Psoas muscle (tissue), 8 donors: ENCODE data around the gene MAB21L3. TPM values are rescaled to one million over a fixed set of nuclear protein-coding genes. Genes with fewer than 3 reads are reported as not detected.

Experiments
- ATAC-seq, 4 donors: fragments of 200-7000 bp; cut with Tn5 transposase; one replicate each; pipeline ENCODE4 v1.9.1; 2020; ENCODE audit warnings: moderate library complexity in 3 of 4, mild to moderate bottlenecking in 2 of 4
- DNase-seq, 2 donors: peaks; one replicate each; pipeline ENCODE4 v3.0.0-alpha.2; 2020
- H3K27ac ChIP-seq: fragments of 200-600 bp; one replicate; pipeline ENCODE4 v1.8.0; 2022
- H3K27me3 ChIP-seq, 3 donors: fragments of 200-600 bp in 1 of 3; one replicate each; pipeline versions ENCODE4 v1.6.1 to v1.8.0; 2013 to 2022; ENCODE audit warnings: low read length in 2 of 3, mild to moderate bottlenecking in 2 of 3, moderate library complexity in 1 of 3; ENCODE audit not compliant: insufficient read depth in 3 of 3
- H3K36me3 ChIP-seq, 2 donors: fragments of 200-600 bp in 1 of 2; one replicate each; pipeline versions ENCODE4 v1.6.1 to v1.8.0; 2013 to 2022; ENCODE audit warnings: low read depth in 1 of 2, mild to moderate bottlenecking in 1 of 2, moderate library complexity in 1 of 2; ENCODE audit not compliant: insufficient read depth in 1 of 2
- H3K4me1 ChIP-seq: fragments of 200-600 bp; one replicate; pipeline ENCODE4 v1.8.0; 2022
- H3K4me3 ChIP-seq: fragments of 200-600 bp; one replicate; pipeline ENCODE4 v1.8.0; 2022; ENCODE audit warnings: mild to moderate bottlenecking
- H3K9me3 ChIP-seq: fragments of 200-600 bp; one replicate; pipeline ENCODE4 v1.8.0; 2022
- CTCF ChIP-seq: fragments of 200-600 bp; IDR thresholded peaks from one replicate; pipeline ENCODE4 v1.8.0; 2022; ENCODE audit warnings: antibody characterized with exemption
- WGBS, 3 donors: extraction: QIAGEN DNeasy Blood & Tissue Kit; methylation state at CpG; one replicate each; pipeline versions ENCODE4 v1.1.6 to v1.1.7; 2013; 5-methylcytosine and 5-hydroxymethylcytosine counted together
- intact Hi-C, 2 donors: fragments of 100-400 bp; cut with DNase I; formaldehyde crosslinking; loops; one replicate each; pipeline versions ENCODE4 v1.11.0 to v1.14.2; 2022
- polyA plus RNA-seq, 3 donors: library from polyadenylated mRNA; stranded (reverse); fragments of 200-250 nt; gene quantifications; one replicate each; pipeline ENCODE4 v1.2.3, GENCODE V29; 2013
- total RNA-seq, 4 donors: library from RNA; stranded (reverse); fragmentation: NEBNext Ultra II Directional in 2 of 4; extraction: Animal tissue kit (Norgen Biotek cat#: 25700) in 2 of 4; gene quantifications; one replicate each; pipeline versions ENCODE4 v1.2.1 to v1.2.4, GENCODE V29; 2021 to 2023
- donor health status: healthy with polysubstance abuse.
- donor health status: DM: no; HTN: no; CAD: no; lungs with moderate emphysema.
- donor health status: Bipolar disorder and iron deficiency.
- donor health status: healthy.
- donor health status: DM: yes; HTN: yes; CAD: no.
- donor health status: DM: no; HTN: no; CAD: no.
- donor health status: DM: no; HTN: no; CAD: no.
- donor health status: DM: yes; HTN: yes; CAD: no.

The MAB21L3 gene
- total and polyA plus RNA-seq, 7 donors = 0.04 TPM; not detected in 6

GRCh38 chr1:116153692-116154031 is 42.5 kb downstream of the MAB21L3 start:
- ATAC-seq = no peak
- no peak for DNase-seq
- no peak overlapping the region for H3K4me3 ChIP-seq
- no peaks in the 10 kb centered on the region for H3K27me3 ChIP-seq
- TF ChIP-seq CTCF = no peak
- H3K9me3 ChIP-seq = no peaks in the 10 kb centered on the region
- H3K36me3 ChIP-seq = no peaks in the 10 kb centered on the region
- peaks cover 12% of the 10 kb centered on the region for H3K4me1 ChIP-seq
- no peak overlapping the region for H3K27ac ChIP-seq
- intact Hi-C loops = loop anchor here in 1 of 2 donors (5.0 to 10.0 kb wide), 2 partner anchors 264 to 891 kb away; no protein-coding TSS in a partner anchor

- H3K27ac ChIP-seq = no peak overlapping the region
- H3K27me3 ChIP-seq = no peaks in the 10 kb centered on the region
- TF ChIP-seq CTCF = no peak
- no peak for ATAC-seq
- 88 to 91% (median 90%) methylated on average over 4 of the region's 4 CpGs for WGBS, 3 donors
- peaks cover 12% of the 10 kb centered on the region for H3K4me1 ChIP-seq
- intact Hi-C loops = loop anchor here in 1 of 2 donors (5.0 to 10.0 kb wide), 2 partner anchors 263 to 890 kb away; no protein-coding TSS in a partner anchor
- no peak overlapping the region for H3K4me3 ChIP-seq
- peak in 1 of 2 donors; percentile 27 for DNase-seq
- no peaks in the 10 kb centered on the region for H3K9me3 ChIP-seq
- no peaks in the 10 kb centered on the region for H3K36me3 ChIP-seq
These were observed 43.3 kb downstream of the MAB21L3 start for GRCh38 chr1:116154536-116154935.

DNA sequence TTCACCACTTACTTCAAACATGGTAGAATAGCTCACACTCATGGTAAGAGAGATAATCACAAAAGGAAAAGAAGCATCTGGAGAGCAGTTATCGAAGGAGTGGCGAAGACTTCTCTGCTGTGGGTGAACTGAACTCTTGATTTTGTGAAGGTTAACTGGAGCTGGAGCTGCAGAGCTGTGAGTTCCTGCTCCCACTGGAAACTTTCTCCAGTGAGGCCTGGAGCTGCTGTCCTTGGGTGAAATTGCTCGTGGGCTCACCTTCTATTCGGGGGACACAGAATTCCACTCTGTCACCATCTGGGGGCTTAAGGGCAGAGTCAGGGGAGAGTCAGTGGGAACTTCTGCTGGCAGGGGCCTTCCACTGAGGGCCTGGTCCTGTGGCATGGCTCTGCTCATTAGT is 45.9 kb downstream of the MAB21L3 start:
- no peaks in the 10 kb centered on the region for H3K9me3 ChIP-seq
- H3K27ac ChIP-seq = no peak overlapping the region
- ATAC-seq = no peak
- DNase-seq = no peak
- TF ChIP-seq CTCF = no peak
- H3K4me1 ChIP-seq = no peaks in the 10 kb centered on the region
- 93 to 99% (median 94%) methylated on average over 4 of the region's 4 CpGs for WGBS, 3 donors
- no peaks in the 10 kb centered on the region for H3K36me3 ChIP-seq
- intact Hi-C loops = loop anchor here in 1 of 2 donors (10.0 kb wide), 1 partner anchor 888 kb away; no protein-coding TSS in a partner anchor
- no peak overlapping the region for H3K4me3 ChIP-seq
- H3K27me3 ChIP-seq = no peaks in the 10 kb centered on the region

DNA sequence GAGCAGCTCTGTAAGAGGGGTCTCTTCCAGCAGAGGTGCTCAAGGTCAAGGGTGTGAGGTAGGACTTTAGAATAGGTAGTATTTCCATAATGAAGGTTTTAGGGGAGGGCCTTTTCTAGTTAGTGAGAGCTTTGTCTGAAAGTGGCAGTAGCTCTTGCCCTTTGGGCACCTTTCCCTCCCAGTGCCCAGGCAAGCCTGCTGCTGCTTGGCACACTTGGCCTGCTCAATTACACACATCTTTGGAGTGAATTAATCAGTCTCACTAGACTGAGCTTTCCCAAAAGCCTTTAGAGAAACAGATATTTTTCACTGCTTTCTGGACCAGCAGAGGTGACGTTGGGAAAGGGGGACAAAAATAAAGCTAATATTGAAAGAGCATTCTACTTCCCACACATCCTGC is 48.0 kb downstream of the MAB21L3 start:
- WGBS, 3 donors = 66 to 81% (median 79%) methylated on average over 1 of the region's 1 CpG
- Histone ChIP-seq H3K4me1 (no peaks in the 10 kb centered on the region), H3K9me3 (no peaks in the 10 kb centered on the region), H3K36me3 (no peaks in the 10 kb centered on the region), H3K27me3 (no peaks in the 10 kb centered on the region), H3K27ac (no peak overlapping the region), H3K4me3 (no peak overlapping the region)
- no peak for DNase-seq
- intact Hi-C loops = loop anchor here in 1 of 2 donors (10.0 kb wide), 1 partner anchor 886 kb away; no protein-coding TSS in a partner anchor
- TF ChIP-seq CTCF = no peak
- ATAC-seq = no peak

DNA sequence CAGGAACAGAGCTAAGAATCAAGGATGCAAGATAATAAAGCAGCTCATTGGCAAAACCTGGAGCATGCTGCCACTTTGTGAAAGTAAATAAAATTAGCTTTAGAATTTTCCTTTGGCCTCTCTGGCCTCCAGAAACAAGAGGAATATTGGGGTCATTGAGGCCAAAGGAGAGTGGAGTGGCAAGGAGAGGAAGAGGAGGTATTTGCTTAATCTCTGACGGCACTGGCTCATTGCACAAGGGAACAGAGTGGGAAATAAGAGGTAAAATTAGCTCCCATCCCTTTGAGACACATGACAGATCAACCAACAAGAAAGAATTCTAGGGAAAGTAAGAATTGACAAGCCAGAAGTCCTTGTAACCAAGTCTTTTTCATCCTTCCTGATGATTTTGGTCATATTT is 48.4 kb downstream of the MAB21L3 start:
- intact Hi-C loops = loop anchor here in 1 of 2 donors (10.0 kb wide), 1 partner anchor 885 kb away; no protein-coding TSS in a partner anchor
- no peak for TF ChIP-seq CTCF
- no peak for ATAC-seq
- Histone ChIP-seq H3K9me3 (no peaks in the 10 kb centered on the region), H3K36me3 (no peaks in the 10 kb centered on the region), H3K27me3 (no peaks in the 10 kb centered on the region), H3K4me3 (no peak overlapping the region), H3K27ac (no peak overlapping the region), H3K4me1 (no peaks in the 10 kb centered on the region)
- DNase-seq = no peak
- WGBS, 3 donors = 26 to 44% (median 39%) methylated on average over 1 of the region's 1 CpG
